H1 (cell line): ENCODE measurements around the gene CNBP.

Experiments
- BRCA1 ChIP-seq: IDR thresholded peaks from 2 replicates; pipeline ENCODE4 v1.6.1; 2012; ENCODE audit warnings: low read depth, low read length, improper control_type of control experiment
- EP300 ChIP-seq, 2 experiments: IDR thresholded peaks; 1 replicate in 1 of 2; 2 replicates in 1 of 2; pipeline ENCODE4 v1.6.1; 2011 to 2012; ENCODE audit warnings: low read depth in 2 of 2, low read length in 2 of 2, mild to moderate bottlenecking in 2 of 2, borderline replicate concordance in 1 of 2, inconsistent platforms in 1 of 2, moderate library complexity in 1 of 2
- EZH2 ChIP-seq: fragments of 200-600 bp; sonication (generic); IDR thresholded peaks from 2 replicates; pipeline ENCODE4 v1.7.1; 2012; ENCODE audit warnings: low read depth, mild to moderate bottlenecking, moderate library complexity, low read length, inconsistent platforms; ENCODE audit not compliant: severe bottlenecking
- KDM4A ChIP-seq: IDR thresholded peaks from one replicate; pipeline ENCODE4 v1.7.1; 2012; ENCODE audit warnings: low read depth, mild to moderate bottlenecking, moderate library complexity, low read length, inconsistent platforms; ENCODE audit not compliant: severe bottlenecking
- POLR2A ChIP-seq, 2 experiments: IDR thresholded peaks; 1 replicate in 1 of 2; 2 replicates in 1 of 2; pipeline ENCODE4 v1.6.1; 2011; ENCODE audit warnings: low read depth in 2 of 2, low read length in 2 of 2, mild to moderate bottlenecking in 2 of 2; ENCODE audit errors: control extremely low read depth in 1 of 2
- POLR2AphosphoS5 ChIP-seq: IDR thresholded peaks from 2 replicates; pipeline ENCODE4 v1.6.1; 2011; ENCODE audit warnings: low read depth, low read length
- SIX5 ChIP-seq: IDR thresholded peaks from 2 replicates; pipeline ENCODE4 v1.6.1; 2011; ENCODE audit warnings: mild to moderate bottlenecking, low read depth, low read length
- SP1 ChIP-seq: IDR thresholded peaks from 2 replicates; pipeline ENCODE4 v1.6.1; 2011; ENCODE audit warnings: low read depth, low read length
- TEAD4 ChIP-seq: IDR thresholded peaks from 2 replicates; pipeline ENCODE4 v1.6.1; 2012; ENCODE audit warnings: low read depth, low read length, inconsistent platforms, mixed read lengths
- YY1 ChIP-seq: IDR thresholded peaks from 2 replicates; pipeline ENCODE4 v1.6.1; 2011; ENCODE audit warnings: low read depth, mild to moderate bottlenecking, low read length
- TF ChIP-seq, protein P1 (sequence below), 3 experiments: IDR thresholded peaks; 1 replicate in 2 of 3; 2 replicates in 1 of 3; pipeline versions ENCODE4 v1.5.1 to v1.6.1; 2011; ENCODE audit warnings: low read length in 3 of 3, mild to moderate bottlenecking in 3 of 3, inconsistent platforms in 2 of 3, low read depth in 1 of 3, moderate library complexity in 1 of 3; ENCODE audit not compliant: insufficient read depth in 1 of 3; ENCODE audit errors: control extremely low read depth in 1 of 3
- TF ChIP-seq, protein P2 (sequence below): IDR thresholded peaks from 2 replicates; pipeline ENCODE4 v1.6.1; 2012; ENCODE audit warnings: inconsistent platforms
- TF ChIP-seq, protein P3 (sequence below): IDR thresholded peaks from 2 replicates; pipeline ENCODE4 v1.6.1; 2011; ENCODE audit warnings: low read depth, mild to moderate bottlenecking, low read length; ENCODE audit not compliant: insufficient read depth

DNA sequence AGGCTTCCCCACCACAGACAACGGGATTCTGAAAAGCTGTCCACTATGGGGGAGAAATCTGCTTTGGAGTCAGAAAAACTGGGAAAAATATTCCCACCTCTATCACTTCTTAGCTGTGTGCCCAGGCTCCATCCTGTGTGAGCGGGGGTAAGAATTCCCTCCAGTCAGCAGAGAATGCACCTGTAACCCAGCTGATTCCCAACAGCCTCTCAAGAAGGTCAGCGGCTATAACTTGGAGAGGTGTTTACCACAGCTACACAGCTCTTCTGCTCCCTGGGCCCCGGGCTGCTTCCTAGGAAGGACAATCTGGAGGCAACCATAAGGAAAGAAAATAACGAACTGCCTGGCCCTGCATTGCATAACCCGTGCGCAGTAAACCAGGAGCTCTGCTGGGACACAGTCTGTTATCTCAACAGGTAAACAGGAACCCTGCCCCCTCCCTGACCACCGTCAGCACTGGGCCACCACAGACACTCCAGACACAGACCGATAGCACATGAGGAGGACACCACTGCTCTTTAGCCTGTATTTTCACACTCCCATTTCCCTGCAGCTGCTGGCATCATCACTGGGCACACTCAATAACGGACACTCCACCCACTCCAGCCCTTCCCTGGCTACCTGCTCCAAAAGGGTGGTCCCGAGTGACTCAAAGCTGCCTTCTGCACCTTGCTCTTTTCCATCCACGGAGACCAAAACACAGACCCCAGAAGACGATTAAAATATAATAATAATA lies 64.2 kb downstream of the CNBP start:
- TF ChIP-seq POLR2AphosphoS5 (peak; percentile 13; the same call in 1 of the 2 replicates), YY1 (no peak), BRCA1 (no peak), POLR2A (IDR thresholded peaks at IDR 0.05; ENCODE audit: control extremely low read depth in 1 of 2, low read depth in 2 of 2, low read length in 2 of 2) (no peak), KDM4A (no peak), SP1 (no peak), EZH2 (no peak), TEAD4 (no peak), EP300 (IDR thresholded peaks at IDR 0.05; ENCODE audit: borderline replicate concordance in 1 of 2, low read depth in 2 of 2, low read length in 2 of 2) (no peak), SIX5 (no peak)
- TF ChIP-seq, protein P1, sequence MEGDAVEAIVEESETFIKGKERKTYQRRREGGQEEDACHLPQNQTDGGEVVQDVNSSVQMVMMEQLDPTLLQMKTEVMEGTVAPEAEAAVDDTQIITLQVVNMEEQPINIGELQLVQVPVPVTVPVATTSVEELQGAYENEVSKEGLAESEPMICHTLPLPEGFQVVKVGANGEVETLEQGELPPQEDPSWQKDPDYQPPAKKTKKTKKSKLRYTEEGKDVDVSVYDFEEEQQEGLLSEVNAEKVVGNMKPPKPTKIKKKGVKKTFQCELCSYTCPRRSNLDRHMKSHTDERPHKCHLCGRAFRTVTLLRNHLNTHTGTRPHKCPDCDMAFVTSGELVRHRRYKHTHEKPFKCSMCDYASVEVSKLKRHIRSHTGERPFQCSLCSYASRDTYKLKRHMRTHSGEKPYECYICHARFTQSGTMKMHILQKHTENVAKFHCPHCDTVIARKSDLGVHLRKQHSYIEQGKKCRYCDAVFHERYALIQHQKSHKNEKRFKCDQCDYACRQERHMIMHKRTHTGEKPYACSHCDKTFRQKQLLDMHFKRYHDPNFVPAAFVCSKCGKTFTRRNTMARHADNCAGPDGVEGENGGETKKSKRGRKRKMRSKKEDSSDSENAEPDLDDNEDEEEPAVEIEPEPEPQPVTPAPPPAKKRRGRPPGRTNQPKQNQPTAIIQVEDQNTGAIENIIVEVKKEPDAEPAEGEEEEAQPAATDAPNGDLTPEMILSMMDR (IDR thresholded peaks at IDR 0.05; ENCODE audit: control extremely low read depth in 1 of 3, insufficient read depth in 1 of 3, low read depth in 1 of 3, low read length in 3 of 3), result no peak
- TF ChIP-seq, protein P2, sequence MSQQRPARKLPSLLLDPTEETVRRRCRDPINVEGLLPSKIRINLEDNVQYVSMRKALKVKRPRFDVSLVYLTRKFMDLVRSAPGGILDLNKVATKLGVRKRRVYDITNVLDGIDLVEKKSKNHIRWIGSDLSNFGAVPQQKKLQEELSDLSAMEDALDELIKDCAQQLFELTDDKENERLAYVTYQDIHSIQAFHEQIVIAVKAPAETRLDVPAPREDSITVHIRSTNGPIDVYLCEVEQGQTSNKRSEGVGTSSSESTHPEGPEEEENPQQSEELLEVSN, result no peak
- TF ChIP-seq, protein P3, sequence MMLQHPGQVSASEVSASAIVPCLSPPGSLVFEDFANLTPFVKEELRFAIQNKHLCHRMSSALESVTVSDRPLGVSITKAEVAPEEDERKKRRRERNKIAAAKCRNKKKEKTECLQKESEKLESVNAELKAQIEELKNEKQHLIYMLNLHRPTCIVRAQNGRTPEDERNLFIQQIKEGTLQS, result no peak
